GM18951 (cell line): ENCODE data around the gene GPR27.

Experiments used
- POLR2A ChIP-seq: IDR thresholded peaks from 4 replicates; pipeline ENCODE4 v1.6.1; 2011; ENCODE audit warnings: mild to moderate bottlenecking; ENCODE audit not compliant: insufficient read length, insufficient read depth; ENCODE audit errors: extremely low read depth
- in situ Hi-C: fragments of 300-500 bp; cut with MboI; formaldehyde crosslinking; loops from one replicate; pipeline ENCODE4 v1.12.0; 2022; ENCODE audit warnings: low sequenced_read_pairs, mixed read lengths, inconsistent platforms; ENCODE audit not compliant: unreplicated experiment

Gene GPR27

GRCh38 chr3:71723452-71724170 lies 30.0 kb upstream of the GPR27 start:
- no peak for TF ChIP-seq POLR2A
- in situ Hi-C loops: loop anchor here (25.0 kb wide), 1 partner anchor 1364 kb away; no protein-coding TSS in a partner anchor

- in situ Hi-C loops: loop anchor here (25.0 kb wide), 1 partner anchor 1363 kb away; no protein-coding TSS in a partner anchor
- no peak for TF ChIP-seq POLR2A
Measured at GRCh38 chr3:71724171-71724453, 29.5 kb upstream of the GPR27 start.

- in situ Hi-C loops: loop anchor here (25.0 kb wide), 1 partner anchor 1363 kb away; no protein-coding TSS in a partner anchor
- no peak for TF ChIP-seq POLR2A
Measured at GRCh38 chr3:71724584-71725270, 28.9 kb upstream of the GPR27 start.

GRCh38 chr3:71725271-71725991 lies 28.2 kb upstream of the GPR27 start, which contains the start of gene EIF4E3:
EIF4E3 (minus strand) TSS chr3:71725402; CDS start chr3:71725367, 35 bp downstream.
- in situ Hi-C loops: no loop called here
- TF ChIP-seq POLR2A: no peak

GRCh38 chr3:71726146-71726545 lies 27.5 kb upstream of the GPR27 start:
- TF ChIP-seq POLR2A: no peak
- in situ Hi-C loops: no loop called here

- no peak for TF ChIP-seq POLR2A
- in situ Hi-C loops: no loop called here
Measured at GRCh38 chr3:71728632-71729342, 24.9 kb upstream of the GPR27 start.

GRCh38 chr3:71732637-71733036 lies 21.0 kb upstream of the GPR27 start:
- no peak for TF ChIP-seq POLR2A
- in situ Hi-C loops: no loop called here

- in situ Hi-C loops: no loop called here
- no peak for TF ChIP-seq POLR2A
Measured at GRCh38 chr3:71733319-71733718, 20.3 kb upstream of the GPR27 start.

- in situ Hi-C loops: no loop called here
Measured at GRCh38 chr3:71734881-71735280, 18.8 kb upstream of the GPR27 start.

GRCh38 chr3:71742621-71743020 lies 11.0 kb upstream of the GPR27 start:
- in situ Hi-C loops: no loop called here
- TF ChIP-seq POLR2A: no peak

More at GRCh38 chr3:71734881-71735280, 18.8 kb upstream of the GPR27 start:
- no peak for TF ChIP-seq POLR2A

GRCh38 chr3:71744738-71745137 lies 8.9 kb upstream of the GPR27 start:
- in situ Hi-C loops: no loop called here
- no peak for TF ChIP-seq POLR2A

- in situ Hi-C loops: no loop called here
- no peak for TF ChIP-seq POLR2A
Measured at GRCh38 chr3:71751602-71752001, 2.1 kb upstream of the GPR27 start.
